Keratinocyte (primary cell): ENCODE data around the gene ITPK1. TPM values are rescaled to one million over a fixed set of nuclear protein-coding genes. Genes with fewer than 3 reads are reported as not detected.

Source experiments
- DNase-seq: peaks from one replicate; pipeline ENCODE4 v3.0.0-alpha.2; 2011; ENCODE audit warnings: low read depth, missing footprints, low spot score
- FAIRE-seq: peaks from 2 replicates; lab custom pipeline; 2011; peaks lifted over from hg19 to GRCh38; lab: Jason Lieb, UNC
- H2AFZ ChIP-seq: 2 replicates; pipeline ENCODE4 v1.6.0; 2012; ENCODE audit warnings: low read length, control low read depth, inconsistent platforms; ENCODE audit not compliant: control insufficient read depth
- H3K27ac ChIP-seq: 2 replicates; pipeline ENCODE4 v1.5.1; 2011; ENCODE audit warnings: low read length; ENCODE audit not compliant: control insufficient read depth, insufficient read depth
- H3K27me3 ChIP-seq: 3 replicates; pipeline ENCODE4 v1.6.0; 2011; ENCODE audit warnings: low read length; ENCODE audit not compliant: control insufficient read depth, insufficient read depth; ENCODE audit errors: extremely low read depth
- H3K36me3 ChIP-seq, 2 experiments: 2 replicates in 1 of 2; 3 replicates in 1 of 2; pipeline ENCODE4 v1.5.1; 2011; ENCODE audit warnings: low read length in 2 of 2, mild to moderate bottlenecking in 1 of 2; ENCODE audit not compliant: control insufficient read depth in 2 of 2, insufficient read depth in 2 of 2; ENCODE audit errors: extremely low read depth in 1 of 2
- H3K4me1 ChIP-seq: 3 replicates; pipeline ENCODE4 v1.5.1; 2011; ENCODE audit warnings: low read length; ENCODE audit not compliant: control insufficient read depth, insufficient read depth; ENCODE audit errors: extremely low read depth
- H3K4me2 ChIP-seq: 3 replicates; pipeline ENCODE4 v1.6.0; 2011; ENCODE audit warnings: low read depth, low read length; ENCODE audit not compliant: control insufficient read depth, insufficient read depth; ENCODE audit errors: extremely low read depth
- H3K4me3 ChIP-seq, 3 experiments: fragments of 200-600 bp in 1 of 3; sonication (generic) in 1 of 3; 2 replicates in 2 of 3; 3 replicates in 1 of 3; pipeline ENCODE4 v1.5.1; 2011 to 2016; ENCODE audit warnings: low read length in 3 of 3, mild to moderate bottlenecking in 3 of 3, control low read depth in 2 of 3, inconsistent platforms in 1 of 3, low read depth in 1 of 3, mixed read lengths in 1 of 3, mixed run types in 1 of 3, moderate library complexity in 1 of 3; ENCODE audit not compliant: control insufficient read depth in 2 of 3, insufficient read depth in 2 of 3; ENCODE audit errors: extremely low read depth in 1 of 3
- H3K79me2 ChIP-seq: 2 replicates; pipeline ENCODE4 v1.6.0; 2012; ENCODE audit warnings: low read length; ENCODE audit not compliant: control insufficient read depth, insufficient read depth
- H3K9ac ChIP-seq: 3 replicates; pipeline ENCODE4 v1.6.0; 2011; ENCODE audit warnings: low read length; ENCODE audit not compliant: control insufficient read depth, insufficient read depth; ENCODE audit errors: extremely low read depth
- H3K9me1 ChIP-seq: 3 replicates; pipeline ENCODE4 v1.6.0; 2011; ENCODE audit warnings: low read length; ENCODE audit not compliant: control insufficient read depth, insufficient read depth; ENCODE audit errors: extremely low read depth
- H3K9me3 ChIP-seq: 2 replicates; pipeline ENCODE4 v1.5.1; 2012; ENCODE audit warnings: low read depth, low read length; ENCODE audit not compliant: control insufficient read depth
- H4K20me1 ChIP-seq: 3 replicates; pipeline ENCODE4 v1.6.0; 2011; ENCODE audit warnings: low read length; ENCODE audit not compliant: control insufficient read depth, insufficient read depth; ENCODE audit errors: extremely low read depth
- CTCF ChIP-seq, 3 experiments: IDR thresholded peaks in 1 of 3; conservative IDR thresholded peaks in 1 of 3; optimal IDR thresholded peaks in 1 of 3; 2 replicates in 2 of 3; 3 replicates in 1 of 3; pipeline versions ENCODE3 to v1.5.1; 2011; ENCODE audit warnings: low read length in 3 of 3, mild to moderate bottlenecking in 3 of 3, moderate library complexity in 2 of 3, control low read depth in 1 of 3, inconsistent platforms in 1 of 3; ENCODE audit not compliant: insufficient read depth in 2 of 3; ENCODE audit errors: extremely low read depth in 1 of 3
- EZH2 ChIP-seq: IDR thresholded peaks from one replicate; pipeline ENCODE4 v1.6.1; 2012; ENCODE audit warnings: inconsistent platforms, mild to moderate bottlenecking, low read length, moderate library complexity
- dilution Hi-C: fragments of 300-500 bp; cut with MboI; formaldehyde crosslinking; loops from one replicate; pipeline ENCODE4 v1.7.0; 2020; ENCODE audit warnings: low sequenced_read_pairs; ENCODE audit not compliant: extremely low pct_ligation_motif_present
- polyA plus RNA-seq, 5 experiments: library from polyadenylated mRNA; depleted of rRNA in 3 of 5; stranded (reverse) in 3 of 5; stranded (forward) in 1 of 5; unstranded in 1 of 5; fragments of >200 nt; gene quantifications; 1 replicate in 1 of 5; 2 replicates in 3 of 5; 3 replicates in 1 of 5; pipeline versions ENCODE4 v1.2.1 to v1.2.3, GENCODE V29; 2011 to 2012; ENCODE audit warnings: missing spikeins in 2 of 5, low read depth in 1 of 5, low replicate concordance in 1 of 5

ITPK1 gene
- polyA plus RNA-seq, 1 donor (not counting 4 experiments of a cell fraction or from before 2014, with no cell fraction given) = 67.8 TPM

DNA sequence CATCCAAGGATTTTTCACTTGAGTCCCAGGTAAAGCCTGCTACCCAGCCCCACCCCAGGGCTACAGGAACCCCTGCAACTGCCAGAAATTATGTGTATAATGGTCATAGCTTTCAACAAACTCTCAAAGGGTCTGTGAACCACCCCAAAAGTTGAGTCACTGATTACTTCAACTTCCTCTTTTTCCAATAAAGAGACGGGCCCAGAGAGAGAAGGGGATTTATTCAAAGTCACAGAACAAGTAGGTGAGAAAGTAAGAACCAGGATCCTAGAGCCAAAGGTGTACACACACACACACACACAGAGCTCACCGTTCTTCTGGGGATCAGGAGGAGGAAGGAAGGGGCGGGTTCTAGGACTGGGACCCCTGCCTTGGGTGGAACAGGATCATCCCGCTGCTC, 4.8 kb upstream of the ITPK1 start:
- TF ChIP-seq EZH2 = no peak
- no peak for TF ChIP-seq CTCF (optimal IDR thresholded peaks at IDR 0.05 in 1 of 3, IDR thresholded peaks at IDR 0.05 in 1 of 3, conservative IDR thresholded peaks at IDR 0.05 in 1 of 3; ENCODE audit: extremely low read depth in 1 of 3, insufficient read depth in 2 of 3, low read length in 3 of 3)
- Histone ChIP-seq H3K27ac (no peak overlapping the region), H3K9me3 (no peaks in the 10 kb centered on the region), H3K4me3 (no peak overlapping the region), H3K9ac (no peak overlapping the region), H3K9me1 (no peaks in the 10 kb centered on the region), H4K20me1 (no peaks in the 10 kb centered on the region), H3K27me3 (no peaks in the 10 kb centered on the region), H3K36me3 (no peaks in the 10 kb centered on the region), H3K79me2 (no peaks in the 10 kb centered on the region), H3K4me2 (no peak overlapping the region), H2AFZ (no peak overlapping the region), H3K4me1 (peaks cover 6% of the 10 kb centered on the region)
- no peak for DNase-seq
- no peak for FAIRE-seq
- dilution Hi-C loops = no loop called here

GRCh38 chr14:93116676-93117200, 1.0 kb upstream of the ITPK1 start:
- FAIRE-seq (no peak), DNase-seq (no peak)
- Histone ChIP-seq H4K20me1 (peaks cover 4% of the 10 kb centered on the region), H3K9ac (peak overlapping the region; percentile 79), H3K4me2 (peak overlapping the region; percentile 89), H3K79me2 (peaks cover 32% of the 10 kb centered on the region), H3K9me1 (peaks cover 3% of the 10 kb centered on the region), H3K36me3 (peaks cover 0 to 1% of the 10 kb centered on the region in 2 experiments), H2AFZ (peak overlapping the region; percentile 82), H3K9me3 (no peaks in the 10 kb centered on the region), H3K27me3 (no peaks in the 10 kb centered on the region), H3K4me3 (peak overlapping the region in 2 of 3 experiments; percentile 69 to 70), H3K4me1 (peaks cover 25% of the 10 kb centered on the region), H3K27ac (peak overlapping the region; percentile 58)
- TF ChIP-seq CTCF (optimal IDR thresholded peaks at IDR 0.05 in 1 of 3, IDR thresholded peaks at IDR 0.05 in 1 of 3, conservative IDR thresholded peaks at IDR 0.05 in 1 of 3; ENCODE audit: extremely low read depth in 1 of 3, insufficient read depth in 2 of 3, low read length in 3 of 3) (no peak), EZH2 (no peak)
- dilution Hi-C loops = no loop called here
